ENCODE measurements around the gene ZNF780B.
A peak's percentile ranks its signal among the peaks of the same experiment; 100 is the strongest.
"Not testable (repeated sequence)": the region's sequence is repeated elsewhere in the genome, so short reads cannot be mapped to it uniquely, and the experiment has no call there.

ZNF780B gene

DNA sequence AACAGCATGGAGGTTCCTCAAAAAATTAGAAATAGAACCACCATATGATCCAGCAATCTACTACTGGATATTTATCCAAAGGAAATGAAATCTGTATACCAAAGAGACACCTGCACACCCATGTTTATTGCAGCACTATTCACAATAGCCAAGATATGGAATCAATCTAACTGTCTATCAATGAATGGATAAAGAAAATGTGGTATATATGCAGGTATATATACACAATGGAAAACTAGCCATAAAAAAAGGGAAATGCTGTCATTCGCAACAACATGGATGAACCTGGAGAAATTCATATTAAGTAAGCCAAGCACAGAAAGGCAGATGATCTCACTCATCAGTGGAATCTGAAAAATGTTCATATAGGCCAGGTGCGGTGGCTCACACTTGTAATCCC lies 2.5 kb downstream of the ZNF780B start:
- DNase-seq, result no peak
- intact Hi-C loops (cut with DNase I), result no loop called here

DNA sequence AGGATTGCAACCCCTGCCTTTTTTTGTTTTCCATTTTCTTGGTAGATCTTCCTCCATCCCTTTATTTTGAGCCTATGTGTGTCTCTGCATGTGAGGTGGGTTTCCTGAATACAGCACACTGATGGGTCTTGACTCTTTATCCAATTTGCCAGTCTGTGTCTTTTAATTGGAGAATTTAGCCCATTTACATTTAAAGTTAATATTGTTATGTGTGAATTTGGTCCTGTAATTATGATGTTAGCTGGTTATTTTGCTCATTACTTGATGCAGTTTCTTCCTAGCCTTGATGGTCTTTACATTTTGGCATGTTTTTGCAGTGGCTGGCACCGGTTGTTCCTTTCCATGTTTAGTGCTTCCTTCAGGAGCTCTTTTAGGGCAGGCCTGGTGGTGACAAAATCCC lies 14.3 kb downstream of the ZNF780B start:
- intact Hi-C loops (cut with DNase I), result not testable (repeated sequence)

DNA sequence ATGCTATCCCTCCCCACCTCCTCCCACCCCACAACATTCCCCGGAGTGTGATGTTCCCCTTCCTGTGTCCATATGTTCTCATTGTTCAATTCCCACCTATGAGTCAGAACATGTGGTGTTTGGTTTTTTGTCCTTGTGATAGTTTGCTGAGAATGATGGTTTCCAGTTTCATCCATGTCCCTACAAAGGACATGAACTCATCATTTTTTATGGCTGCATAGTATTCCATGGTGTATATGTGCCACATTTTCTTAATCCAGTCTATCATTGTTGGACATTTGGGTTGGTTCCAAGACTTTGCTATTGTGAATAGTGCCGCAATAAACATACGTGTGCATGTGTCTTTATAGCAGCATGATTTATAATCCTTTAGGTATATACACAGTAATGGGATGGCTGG lies 18.0 kb downstream of the ZNF780B start:
- intact Hi-C loops (cut with DNase I), result not testable (repeated sequence)

More for the DNA sequence above, 14.3 kb downstream of the ZNF780B start:
- DNase-seq, result not testable (repeated sequence)

DNA sequence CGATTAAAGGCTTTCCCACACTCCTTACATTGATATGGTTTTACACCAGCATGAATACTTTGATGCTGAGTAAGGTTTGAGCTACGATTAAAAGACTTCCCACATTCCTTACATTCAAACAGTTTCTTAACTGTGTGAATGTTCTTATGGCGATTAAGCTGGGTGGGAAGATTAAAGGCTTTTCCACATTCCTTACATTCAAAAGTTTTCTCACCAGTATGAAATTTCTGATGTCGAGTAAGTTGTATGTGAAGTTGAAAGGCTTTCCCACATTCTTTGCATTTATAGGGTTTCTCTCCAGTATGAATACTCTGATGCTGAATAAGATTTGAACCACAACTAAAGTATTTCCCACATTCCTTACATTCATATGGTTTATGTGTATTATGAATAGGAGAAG lies 20.0 kb downstream of the ZNF780B start:
- no peak for DNase-seq
- intact Hi-C loops (cut with DNase I), result no loop called here

More for the DNA sequence above, 18.0 kb downstream of the ZNF780B start:
- not testable (repeated sequence) for DNase-seq

DNA sequence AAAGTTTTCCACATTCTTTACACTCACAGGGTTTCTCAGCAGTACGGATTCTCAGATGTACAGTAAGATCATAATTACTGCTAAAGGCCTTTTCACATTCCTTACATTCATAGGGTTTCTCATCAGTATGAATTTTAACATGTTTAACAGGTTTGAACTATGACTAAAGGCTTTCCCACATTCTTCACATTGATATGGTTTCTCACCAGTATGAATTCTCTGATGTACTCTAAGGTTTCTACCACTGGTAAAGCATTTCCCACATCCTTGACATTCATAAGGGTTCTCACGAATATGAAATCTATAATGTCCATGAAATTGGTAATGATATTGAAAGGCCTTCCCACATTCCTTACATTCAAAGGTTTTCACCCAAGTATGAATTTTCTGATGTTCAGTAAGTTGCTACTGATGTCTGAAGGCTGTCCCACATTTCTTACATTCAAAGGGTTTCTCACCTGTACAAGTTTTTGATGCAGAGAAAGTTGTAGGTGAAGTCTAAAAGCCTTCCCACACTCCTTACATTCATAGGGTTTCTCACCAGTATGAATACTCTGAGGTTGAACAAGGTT lies 22.0 kb downstream of the ZNF780B start:
- intact Hi-C loops (cut with DNase I), result no loop called here
- DNase-seq, result no peak

DNA sequence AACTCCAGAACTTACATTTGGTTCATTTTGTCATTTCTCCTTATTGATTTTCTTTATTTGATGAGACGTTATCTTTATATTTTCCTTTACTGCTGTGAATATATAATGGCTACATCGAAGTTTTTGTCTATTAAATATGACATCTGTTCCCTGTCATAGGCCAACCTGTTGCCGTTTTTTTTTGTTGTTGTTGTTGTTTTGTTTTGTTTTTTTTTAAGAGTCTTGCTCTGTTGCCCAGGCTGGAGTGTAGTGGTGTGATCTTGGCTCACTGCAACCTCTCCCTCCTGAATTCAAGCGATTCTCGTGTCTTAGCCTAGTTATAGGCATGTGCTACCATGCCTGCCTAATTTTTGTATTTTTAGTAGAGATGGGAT lies 29.4 kb downstream of the ZNF780B start:
- DNase-seq, result no peak

DNA sequence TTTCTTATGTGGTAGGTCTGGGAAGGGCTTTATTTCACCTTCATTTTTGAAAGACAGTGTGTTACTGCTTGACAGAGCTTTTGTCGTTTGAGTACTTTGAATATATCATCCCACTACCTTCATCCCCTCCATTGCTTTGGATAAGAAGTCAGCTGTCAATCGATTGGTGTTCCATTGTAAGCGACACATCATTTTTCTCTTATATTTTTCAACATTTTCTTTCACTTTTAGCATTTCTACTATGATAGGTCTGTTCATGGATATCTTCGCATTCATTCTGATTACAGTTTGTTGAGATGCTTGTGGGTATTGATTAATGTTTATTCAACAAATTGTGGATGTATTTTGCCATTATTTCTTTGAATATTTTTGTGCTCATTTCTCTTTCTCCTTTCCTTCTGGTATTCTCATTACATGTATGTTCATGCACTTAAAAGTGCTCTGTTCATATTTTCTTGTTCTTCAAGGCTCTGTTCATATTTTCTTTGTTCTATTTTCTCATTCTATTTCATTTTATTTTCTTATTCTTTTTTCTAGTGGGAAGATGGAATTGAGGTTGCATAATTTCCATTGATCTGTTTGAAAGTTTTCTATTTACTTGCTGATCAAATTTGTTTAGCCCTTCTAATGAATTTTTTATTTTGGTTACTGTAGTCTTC lies 30.0 kb downstream of the ZNF780B start:
- intact Hi-C loops (cut with DNase I), result no loop called here
- DNase-seq, result no peak

More for the DNA sequence above, 29.4 kb downstream of the ZNF780B start:
- intact Hi-C loops (cut with DNase I), result no loop called here

DNA sequence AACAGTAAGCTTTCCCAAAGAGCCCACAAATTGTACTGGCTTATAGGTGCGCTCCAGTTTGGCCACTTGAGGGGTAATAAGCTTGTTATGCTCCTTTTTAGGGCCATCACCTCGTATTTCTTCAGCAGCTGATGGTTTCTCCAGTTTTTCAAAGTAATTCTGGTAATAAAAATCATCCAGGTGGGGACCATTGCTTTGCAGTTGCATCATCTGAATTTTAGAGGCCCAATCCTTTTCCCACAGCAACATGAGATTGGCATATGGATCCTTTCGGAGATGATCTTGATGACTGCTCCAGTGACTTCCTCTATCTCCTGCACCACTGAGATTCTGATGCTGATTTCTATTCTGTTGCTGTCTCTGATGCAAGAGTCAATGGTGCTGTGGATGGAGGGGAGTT lies 32.1 kb downstream of the ZNF780B start:
- intact Hi-C loops (cut with DNase I), result no loop called here
- no peak for DNase-seq

DNA sequence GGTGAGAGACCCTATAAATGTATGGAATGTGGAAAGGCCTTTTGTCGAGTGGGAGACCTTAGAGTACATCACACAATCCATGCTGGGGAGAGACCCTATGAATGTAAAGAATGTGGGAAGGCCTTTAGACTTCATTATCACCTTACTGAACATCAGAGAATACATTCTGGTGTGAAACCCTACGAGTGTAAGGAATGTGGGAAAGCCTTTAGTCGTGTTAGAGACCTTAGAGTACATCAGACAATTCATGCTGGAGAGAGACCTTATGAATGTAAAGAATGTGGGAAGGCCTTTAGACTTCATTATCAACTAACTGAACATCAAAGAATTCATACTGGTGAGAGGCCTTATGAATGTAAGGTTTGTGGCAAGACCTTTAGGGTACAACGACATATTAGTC lies 42.0 kb downstream of the ZNF780B start:
- intact Hi-C loops (cut with DNase I), result no loop called here
- DNase-seq, result no peak

DNA sequence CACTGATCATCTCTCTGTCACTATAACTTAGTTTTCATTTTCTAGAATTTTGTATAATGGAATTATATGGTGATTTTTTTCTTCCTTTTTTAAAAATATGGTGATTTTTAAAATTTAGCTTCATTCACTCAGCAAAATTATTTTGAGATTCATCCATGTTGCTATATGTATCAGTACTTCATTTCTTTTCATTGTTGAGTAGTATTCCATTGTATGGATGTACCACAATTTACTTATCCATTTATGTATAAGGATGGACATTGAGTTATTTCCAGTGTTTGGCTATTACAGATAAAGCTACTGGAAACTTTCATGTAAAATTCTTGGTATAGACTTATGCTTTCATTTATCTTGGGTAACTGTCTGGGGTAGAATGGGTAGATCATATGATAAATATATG lies 46.4 kb downstream of the ZNF780B start:
- intact Hi-C loops (cut with DNase I), result no loop called here
- no peak for DNase-seq

DNA sequence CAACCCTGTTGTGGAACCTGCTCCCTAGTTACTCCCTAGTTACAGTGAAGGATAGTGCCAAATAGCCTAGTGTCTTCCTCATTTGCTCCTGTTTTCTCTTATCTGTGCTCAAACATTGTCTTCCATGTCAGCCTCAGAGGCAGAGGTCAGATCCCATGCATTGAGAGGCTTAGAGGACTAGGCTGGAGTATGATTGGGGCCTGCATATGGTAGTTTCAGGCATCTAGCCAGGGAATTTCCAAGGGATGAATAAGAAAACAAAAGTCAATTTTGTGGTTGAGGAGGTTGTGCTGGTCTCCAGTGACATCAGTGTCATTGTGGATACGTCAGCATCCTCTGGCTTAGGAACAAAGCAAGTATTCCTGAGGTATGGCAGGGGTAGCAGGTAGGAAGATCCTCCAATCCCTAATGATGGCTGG lies 49.7 kb downstream of the ZNF780B start:
- DNase-seq, result no peak
- intact Hi-C loops (cut with DNase I), result no loop called here

DNA sequence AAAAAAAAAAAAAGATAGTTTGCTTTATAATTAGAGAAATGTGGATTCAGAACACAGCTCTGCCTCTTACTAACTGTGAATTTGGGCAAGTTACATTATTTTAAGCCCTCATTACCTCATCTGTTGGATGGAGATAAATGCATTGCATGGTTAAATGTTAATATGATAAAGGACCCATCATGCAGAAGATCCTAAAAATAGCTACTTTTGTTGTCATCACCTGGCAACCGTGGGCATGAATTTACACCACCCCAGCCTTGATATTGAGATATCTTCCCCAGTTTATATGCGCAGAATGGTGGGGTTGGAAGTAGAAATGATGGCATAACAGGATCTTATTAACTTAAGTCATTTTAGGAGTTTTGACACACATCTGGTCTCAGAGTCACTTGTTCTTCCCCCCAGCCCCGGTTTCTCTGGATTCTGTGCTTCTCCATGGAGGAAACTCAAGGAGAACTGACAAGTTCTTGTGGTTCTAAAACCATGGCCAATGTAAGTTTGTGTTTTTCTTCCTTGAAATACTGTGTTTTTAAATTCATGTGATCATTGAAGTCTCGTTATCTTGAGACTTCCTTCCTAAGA lies 50.2 kb downstream of the ZNF780B start:
- intact Hi-C loops (cut with DNase I), result no loop called here

DNA sequence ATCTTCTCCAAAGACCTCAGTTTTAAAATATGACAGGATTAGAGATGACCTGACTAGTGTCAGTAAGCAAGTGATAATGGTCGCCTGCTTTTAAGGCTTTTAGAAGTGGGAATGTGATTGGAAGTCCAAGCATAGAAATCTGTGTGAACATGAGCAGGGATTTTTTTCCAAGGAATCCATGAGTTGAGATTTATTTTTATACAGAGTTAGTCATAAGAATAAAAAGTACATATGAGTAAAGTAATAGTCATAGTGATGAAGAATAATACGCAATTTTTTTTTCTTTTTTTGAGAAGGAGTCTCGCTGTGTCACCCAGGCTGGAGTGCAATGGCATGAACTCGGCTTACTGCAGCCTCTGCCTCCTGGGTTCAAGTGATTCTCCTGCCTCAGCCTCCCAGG lies 57.5 kb downstream of the ZNF780B start:
- intact Hi-C loops (cut with DNase I), result no loop called here
- no peak for DNase-seq

More for the DNA sequence above, 50.2 kb downstream of the ZNF780B start:
- no peak for DNase-seq

DNA sequence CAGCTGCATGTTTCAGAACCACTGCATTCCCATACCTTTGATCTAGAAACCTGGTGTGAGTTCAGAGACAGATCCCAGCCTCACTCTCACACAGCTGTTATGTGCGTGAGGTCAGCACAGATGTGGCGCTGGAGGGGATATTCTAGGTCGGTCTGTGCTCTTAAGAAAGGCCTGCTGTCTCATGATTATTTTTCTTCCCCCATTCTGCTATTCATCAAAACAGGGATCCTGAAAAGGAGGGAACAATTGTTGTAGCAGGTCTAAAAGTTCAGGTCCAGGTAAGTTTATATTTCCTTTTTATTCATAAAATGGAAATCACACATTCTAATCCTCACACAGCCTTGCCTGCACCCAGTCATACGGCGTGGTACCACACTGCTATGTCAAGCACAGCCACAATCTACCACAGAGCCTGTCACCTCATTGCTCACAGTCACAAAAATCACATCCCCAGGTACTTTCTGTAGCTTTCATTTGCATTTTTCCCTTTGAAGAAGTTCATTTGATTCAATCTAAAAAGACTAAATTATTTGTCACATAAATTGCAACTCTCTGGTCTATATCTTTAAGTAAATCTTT lies 58.3 kb downstream of the ZNF780B start:
- intact Hi-C loops (cut with DNase I), result loop anchor here (2.0 kb wide), 1 partner anchor 27 kb away; the partner anchor contains the start of gene PSMC4
- DNase-seq, result peak in 4 of 42 donors; percentile 4 to 32 (median 22)

DNA sequence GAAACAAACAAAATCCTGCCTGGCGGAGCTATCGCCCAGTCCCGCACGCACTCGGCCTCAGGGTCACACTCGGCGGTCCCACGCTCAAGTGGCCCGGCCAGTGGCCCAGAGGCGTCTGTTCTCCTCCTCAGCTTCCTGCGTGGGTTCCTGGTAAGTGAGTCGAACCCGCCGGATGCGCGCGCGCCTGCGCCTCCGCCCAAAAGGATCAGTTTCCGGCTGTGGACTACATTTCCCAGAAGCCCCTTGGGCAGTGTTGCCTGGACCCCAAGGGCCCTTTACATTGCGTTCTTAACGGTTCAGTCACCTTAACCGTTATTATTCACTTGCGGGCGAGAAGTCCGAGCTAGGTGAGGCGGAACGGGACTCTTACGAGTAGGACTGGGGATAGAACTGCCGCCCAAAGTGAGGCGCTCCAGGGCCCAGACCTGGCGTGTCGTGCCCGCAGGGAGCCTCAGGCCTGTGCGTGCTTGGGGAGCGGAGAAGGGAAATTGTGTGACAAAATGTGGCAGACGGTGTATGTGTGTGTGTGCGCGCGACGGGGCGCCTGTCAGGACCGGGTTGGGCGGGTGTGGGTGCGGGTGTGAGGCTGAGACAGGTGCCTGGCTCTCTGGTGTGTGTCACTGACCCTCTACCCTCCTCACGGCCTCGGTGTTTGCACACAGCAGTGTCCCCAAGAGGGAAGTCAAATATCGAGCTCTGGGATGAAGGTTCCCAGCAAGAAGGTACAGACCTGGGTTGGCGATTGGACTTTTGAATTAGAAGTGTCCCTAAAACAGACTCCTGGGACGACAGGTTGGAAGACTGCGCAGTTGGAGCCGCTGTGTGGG lies 59.0 kb downstream of the ZNF780B start, which contains the start of gene ZNF546:
TSS of gene ZNF546 (plus strand) at position 250 of the 827 bp plus-strand sequence. CDS start 1,267 bp downstream, outside the sequence.
- DNase-seq, result peak; percentile 87 to 97 (median 92)
- intact Hi-C loops (cut with DNase I), result loop anchor here (2.0 kb wide), 1 partner anchor 26 kb away; the partner anchor contains the start of gene PSMC4

DNA sequence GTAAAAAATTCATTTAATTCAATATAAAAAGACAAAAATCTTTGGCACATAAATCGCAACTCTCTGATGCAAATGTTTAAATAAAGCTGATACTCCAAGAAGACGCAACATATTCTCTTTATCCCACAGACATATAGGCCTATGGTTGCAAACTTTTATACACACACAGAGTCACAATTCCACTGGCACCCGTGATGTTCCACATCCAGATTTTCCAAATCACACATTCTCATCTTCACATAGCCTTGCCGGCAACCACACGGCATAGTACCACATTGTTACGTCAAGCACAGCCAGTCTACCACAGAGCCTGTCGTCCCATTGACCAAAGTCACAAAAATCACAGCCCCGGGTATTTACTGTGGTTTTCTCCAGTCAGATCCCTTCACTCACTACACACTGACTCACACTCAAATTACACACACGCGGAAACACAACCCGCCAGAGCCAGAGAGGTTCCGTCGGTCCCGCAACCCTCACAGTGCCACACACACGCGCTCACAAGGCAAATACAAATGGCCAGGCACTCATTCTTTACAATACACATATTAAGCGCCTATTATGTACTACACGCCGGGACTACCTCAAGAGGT lies 59.7 kb downstream of the ZNF780B start:
- peak in 36 of 42 donors; percentile 8 to 72 (median 40) for DNase-seq
- intact Hi-C loops (cut with DNase I), result loop anchor here (2.0 kb wide), 1 partner anchor 26 kb away; the partner anchor contains the start of gene PSMC4

DNA sequence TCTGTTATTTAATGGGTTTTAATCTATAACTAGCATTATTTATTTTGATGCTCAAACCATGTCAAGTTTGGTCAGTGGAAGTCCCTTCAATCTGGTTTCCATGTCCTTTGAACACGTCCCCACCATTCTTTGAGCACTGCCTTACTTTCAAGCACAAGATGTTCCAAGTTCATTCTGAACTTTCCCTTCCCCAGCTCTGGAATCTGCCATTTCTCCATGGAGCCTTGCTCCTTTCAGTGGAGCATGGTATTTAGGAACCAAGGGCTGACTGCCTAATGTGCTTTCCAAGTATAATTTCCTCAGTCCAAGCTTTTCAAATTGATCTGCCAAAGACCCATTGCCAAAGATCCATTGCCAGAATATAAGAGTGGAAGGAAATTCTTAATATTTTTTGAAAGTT lies 60.2 kb downstream of the ZNF780B start:
- intact Hi-C loops (cut with DNase I), result loop anchor here (2.0 kb wide), 1 partner anchor 25 kb away; the partner anchor contains the start of gene PSMC4
- peak in 1 of 42 donors; percentile 6 for DNase-seq

DNA sequence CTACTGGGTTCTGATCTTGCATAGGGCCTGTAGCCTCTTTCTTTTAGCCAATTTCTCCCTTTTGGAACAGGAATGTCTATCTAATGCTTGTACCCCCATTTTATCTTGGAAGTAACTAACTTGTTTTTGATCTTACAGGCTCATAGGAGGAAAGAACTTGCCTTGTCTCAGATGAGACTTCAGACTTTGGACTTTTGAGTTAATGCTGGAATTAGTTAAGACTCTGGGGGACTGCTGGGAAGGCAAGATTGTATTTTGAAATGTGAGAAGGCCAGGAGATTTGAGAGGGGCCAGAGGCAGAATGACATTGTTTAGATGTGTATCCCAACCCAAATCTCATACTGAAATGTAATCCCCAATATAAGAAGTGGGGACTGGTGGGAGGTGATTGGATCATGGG lies 61.7 kb downstream of the ZNF780B start:
- DNase-seq, result no peak
- intact Hi-C loops (cut with DNase I), result no loop called here

DNA sequence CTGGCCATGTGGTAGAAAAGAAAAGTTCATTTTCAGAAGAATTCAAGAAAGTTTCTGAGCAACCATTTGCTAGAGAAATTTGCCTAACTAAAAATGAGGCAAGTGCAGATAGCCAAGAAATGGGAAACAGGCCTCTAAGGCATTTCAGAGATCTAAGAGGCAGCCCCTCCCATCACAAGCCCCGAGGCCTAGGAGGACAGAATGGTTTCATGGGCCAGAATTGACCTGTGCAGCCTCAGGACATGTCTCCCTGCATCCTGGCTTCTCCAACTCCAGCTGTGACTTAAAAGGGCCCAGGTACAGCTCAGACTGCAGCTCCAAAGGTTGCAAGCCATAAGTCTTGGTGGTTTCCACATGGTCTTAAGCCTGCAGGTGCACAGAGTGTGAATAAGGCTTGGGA lies 62.4 kb downstream of the ZNF780B start:
- no peak for DNase-seq
- intact Hi-C loops (cut with DNase I), result no loop called here
